ENCODE data around the gene AATF. TPM values are rescaled to one million over a fixed set of nuclear protein-coding genes. Genes with fewer than 3 reads are reported as not detected.

Gene AATF
- total RNA-seq, 1 donor from 2014 or later, result 21.1 TPM

GRCh38 chr17:36937001-36937958, 11.5 kb upstream of the AATF start, which contains the start of gene LHX1:
LHX1 (plus strand) TSS chr17:36937475; CDS start chr17:36938198, 723 bp downstream.
- Histone ChIP-seq H3K4me3 (peak within 1 kb of the TSS in 1 of 2 donors; percentile 30), H3K4me1 (peaks cover 72% of the 10 kb centered on the region)
- no peak for TF ChIP-seq POLR2A (IDR thresholded peaks at IDR 0.05)
- TF ChIP-seq, protein P1, sequence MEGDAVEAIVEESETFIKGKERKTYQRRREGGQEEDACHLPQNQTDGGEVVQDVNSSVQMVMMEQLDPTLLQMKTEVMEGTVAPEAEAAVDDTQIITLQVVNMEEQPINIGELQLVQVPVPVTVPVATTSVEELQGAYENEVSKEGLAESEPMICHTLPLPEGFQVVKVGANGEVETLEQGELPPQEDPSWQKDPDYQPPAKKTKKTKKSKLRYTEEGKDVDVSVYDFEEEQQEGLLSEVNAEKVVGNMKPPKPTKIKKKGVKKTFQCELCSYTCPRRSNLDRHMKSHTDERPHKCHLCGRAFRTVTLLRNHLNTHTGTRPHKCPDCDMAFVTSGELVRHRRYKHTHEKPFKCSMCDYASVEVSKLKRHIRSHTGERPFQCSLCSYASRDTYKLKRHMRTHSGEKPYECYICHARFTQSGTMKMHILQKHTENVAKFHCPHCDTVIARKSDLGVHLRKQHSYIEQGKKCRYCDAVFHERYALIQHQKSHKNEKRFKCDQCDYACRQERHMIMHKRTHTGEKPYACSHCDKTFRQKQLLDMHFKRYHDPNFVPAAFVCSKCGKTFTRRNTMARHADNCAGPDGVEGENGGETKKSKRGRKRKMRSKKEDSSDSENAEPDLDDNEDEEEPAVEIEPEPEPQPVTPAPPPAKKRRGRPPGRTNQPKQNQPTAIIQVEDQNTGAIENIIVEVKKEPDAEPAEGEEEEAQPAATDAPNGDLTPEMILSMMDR (IDR thresholded peaks at IDR 0.05), result no peak
- TF ChIP-seq POLR2AphosphoS5 (IDR thresholded peaks at IDR 0.05; ENCODE audit: insufficient read depth in 1 of 2, low read depth in 1 of 2), result peak in 1 of 2 donors; percentile 42

DNA sequence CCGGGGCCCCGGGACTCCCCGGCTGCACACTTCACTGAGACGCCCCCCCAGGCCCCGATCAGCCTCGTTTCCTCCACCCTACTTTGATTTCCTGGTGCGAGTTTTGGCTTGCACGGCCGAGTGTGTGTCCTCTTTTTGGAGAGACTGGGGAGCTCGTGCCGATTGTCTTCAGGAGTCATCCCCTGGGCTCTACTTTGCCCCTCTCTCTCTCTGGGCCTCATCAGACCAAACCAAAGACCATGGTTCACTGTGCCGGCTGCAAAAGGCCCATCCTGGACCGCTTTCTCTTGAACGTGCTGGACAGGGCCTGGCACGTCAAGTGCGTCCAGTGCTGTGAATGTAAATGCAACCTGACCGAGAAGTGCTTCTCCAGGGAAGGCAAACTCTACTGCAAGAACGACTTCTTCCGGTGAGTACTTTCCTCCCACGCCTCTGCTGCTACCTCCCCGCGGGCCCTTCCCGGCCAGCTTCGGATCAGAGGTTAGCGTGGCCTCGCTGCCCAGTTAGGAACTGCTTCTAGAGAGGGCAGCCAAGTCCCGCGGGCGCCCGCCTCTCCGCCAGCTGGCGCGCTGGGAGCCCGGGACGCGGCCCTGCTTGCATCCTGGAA, 10.7 kb upstream of the AATF start:
- H3K27ac ChIP-seq, result no peak overlapping the region
- peaks cover 73% of the 10 kb centered on the region for H3K27me3 ChIP-seq
- H3K4me1 ChIP-seq, result peaks cover 71% of the 10 kb centered on the region
- TF ChIP-seq POLR2A (IDR thresholded peaks at IDR 0.05) (no peak), POLR2AphosphoS5 (IDR thresholded peaks at IDR 0.05; ENCODE audit: insufficient read depth in 1 of 2, low read depth in 1 of 2) (no peak)
- TF ChIP-seq, protein P1 (IDR thresholded peaks at IDR 0.05), result no peak
- intact Hi-C loops (cut with DNase I), result no loop called here
- no peak for DNase-seq (ENCODE audit: extremely low spot score in 2 of 2)
- H3K9me3 ChIP-seq, result no peaks in the 10 kb centered on the region
- peak overlapping the region in 1 of 2 donors; percentile 30 for H3K4me3 ChIP-seq
- no peaks in the 10 kb centered on the region for H3K36me3 ChIP-seq

More at GRCh38 chr17:36937001-36937958, 11.5 kb upstream of the AATF start, which contains the start of gene LHX1:
- H3K36me3 ChIP-seq, result no peaks in the 10 kb centered on the region
- H3K27me3 ChIP-seq, result peaks cover 68% of the 10 kb centered on the region
- intact Hi-C loops (cut with DNase I), result no loop called here
- DNase-seq (ENCODE audit: extremely low spot score in 2 of 2), result no peak
- no peak within 1 kb of the TSS for H3K27ac ChIP-seq
- no peaks in the 10 kb centered on the region for H3K9me3 ChIP-seq

GRCh38 chr17:36938566-36939051, 10.1 kb upstream of the AATF start:
- intact Hi-C loops (cut with DNase I), result no loop called here
- no peak for DNase-seq (ENCODE audit: extremely low spot score in 2 of 2)

DNA sequence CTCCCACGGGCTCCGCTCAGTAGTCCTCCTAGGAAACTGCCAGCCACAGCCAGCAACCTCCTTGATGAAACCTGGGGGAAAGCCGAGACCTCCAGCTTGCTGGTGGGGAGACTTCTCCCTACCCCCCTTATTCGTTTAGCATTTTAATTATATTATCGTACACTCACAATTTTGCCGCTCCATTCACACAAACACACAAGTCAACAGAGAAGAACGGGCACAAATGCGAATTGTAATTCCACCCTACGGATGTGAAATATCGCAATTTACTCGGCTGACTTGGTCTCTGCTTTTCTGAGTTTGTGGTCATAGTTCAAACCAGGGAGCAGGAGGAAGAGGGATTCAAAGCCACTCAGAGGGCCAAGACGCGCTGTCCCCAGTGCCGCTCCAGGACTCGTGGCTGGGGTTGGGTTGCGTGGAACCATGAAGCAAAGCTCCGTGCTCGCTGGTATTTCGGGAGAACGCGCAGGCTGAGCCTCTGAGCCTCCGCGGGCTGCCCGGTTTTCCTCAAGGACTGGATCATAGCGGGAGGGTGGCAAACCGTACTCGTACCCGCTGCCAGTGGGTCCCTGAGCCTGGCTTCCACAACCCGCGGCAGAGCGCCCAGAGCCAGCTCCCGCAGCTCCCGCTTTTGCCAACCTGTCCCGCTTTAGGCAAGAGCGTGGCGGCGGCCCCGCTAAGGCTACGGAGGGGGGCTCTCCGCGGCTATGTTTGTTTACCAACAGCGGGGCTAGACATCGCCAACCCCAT, 9.5 kb upstream of the AATF start:
- Histone ChIP-seq H3K27me3 (peaks cover 71% of the 10 kb centered on the region), H3K4me1 (peaks cover 64% of the 10 kb centered on the region), H3K36me3 (no peaks in the 10 kb centered on the region), H3K9me3 (no peaks in the 10 kb centered on the region), H3K27ac (no peak overlapping the region), H3K4me3 (no peak overlapping the region)
- no peak for TF ChIP-seq POLR2AphosphoS5 (IDR thresholded peaks at IDR 0.05; ENCODE audit: insufficient read depth in 1 of 2, low read depth in 1 of 2)
- TF ChIP-seq POLR2A (IDR thresholded peaks at IDR 0.05), result no peak
- TF ChIP-seq, protein P1 (IDR thresholded peaks at IDR 0.05), result no peak
- no peak for DNase-seq (ENCODE audit: extremely low spot score in 2 of 2)
- intact Hi-C loops (cut with DNase I), result no loop called here

More at GRCh38 chr17:36938566-36939051, 10.1 kb upstream of the AATF start:
- Histone ChIP-seq H3K9me3 (no peaks in the 10 kb centered on the region), H3K4me3 (no peak overlapping the region), H3K36me3 (no peaks in the 10 kb centered on the region), H3K27ac (no peak overlapping the region), H3K27me3 (peaks cover 73% of the 10 kb centered on the region), H3K4me1 (peaks cover 70% of the 10 kb centered on the region)
- TF ChIP-seq POLR2A (IDR thresholded peaks at IDR 0.05) (no peak), POLR2AphosphoS5 (IDR thresholded peaks at IDR 0.05; ENCODE audit: insufficient read depth in 1 of 2, low read depth in 1 of 2) (no peak)
- TF ChIP-seq, protein P1 (IDR thresholded peaks at IDR 0.05), result no peak
